SK-N-SH (cell line): Measurements from ENCODE around the gene JAKMIP1. TPM values are rescaled to one million over a fixed set of nuclear protein-coding genes. Genes with fewer than 3 reads are reported as not detected.
A peak's percentile ranks its signal among the peaks of the same experiment; 100 is the strongest.

Experiments
- CTCF ChIA-PET: fragments of 300-600, 350-600 bp; formaldehyde crosslinking; extraction: SDS; loops from one replicate; lab custom pipeline; 2021; lab: Yijun Ruan, JAX
- POLR2A ChIA-PET: fragments of 350-600 bp; sonication (Branson Sonifier 250); formaldehyde crosslinking; extraction: SDS; loops from one replicate; lab custom pipeline; 2020; ENCODE audit warnings: antibody characterized with exemption, inconsistent platforms; lab: Yijun Ruan, JAX
- DNase-seq: peaks from one replicate; pipeline ENCODE4 v3.0.0; 2012
- H2AFZ ChIP-seq: fragments of 200-600 bp; sonication (generic); 2 replicates; pipeline ENCODE4 v1.8.1; 2016; ENCODE audit warnings: antibody characterized with exemption, mild to moderate bottlenecking, low read depth
- H3F3A ChIP-seq: fragments of 200-600 bp; sonication (generic); replicated peaks from 2 replicates; pipeline ENCODE3; 2016; ENCODE audit warnings: antibody characterized with exemption, mild to moderate bottlenecking; ENCODE audit not compliant: insufficient read depth
- H3K27ac ChIP-seq, 2 experiments: fragments of 200-500 bp in 1 of 2; fragments of 200-600 bp in 1 of 2; sonication (Bioruptor generic) in 1 of 2; sonication (generic), shearing (Covaris generic) in 1 of 2; 2 replicates each; pipeline versions ENCODE4 v1.5.1 to v1.6.1; 2014 to 2016; ENCODE audit warnings: low read depth in 2 of 2, inconsistent platforms in 1 of 2, low read length in 1 of 2, mild to moderate bottlenecking in 1 of 2, mixed read lengths in 1 of 2
- H3K27me3 ChIP-seq: fragments of 200-600 bp; sonication (generic), shearing (Covaris generic); 2 replicates; pipeline ENCODE4 v1.6.1; 2016; ENCODE audit warnings: mixed run types; ENCODE audit not compliant: insufficient read depth
- H3K36me3 ChIP-seq, 2 experiments: fragments of 200-500 bp in 1 of 2; fragments of 200-600 bp in 1 of 2; sonication (Bioruptor generic) in 1 of 2; sonication (generic) in 1 of 2; replicated peaks in 1 of 2; 2 replicates each; pipeline versions ENCODE3 to v1.5.1; 2014 to 2016; ENCODE audit warnings: low read length in 1 of 2, mild to moderate bottlenecking in 1 of 2; ENCODE audit not compliant: insufficient read depth in 2 of 2, control insufficient read depth in 1 of 2
- H3K4me1 ChIP-seq, 2 experiments: fragments of 200-500 bp in 1 of 2; fragments of 200-600 bp in 1 of 2; sonication (Bioruptor generic) in 1 of 2; sonication (generic), shearing (Covaris generic) in 1 of 2; 2 replicates each; pipeline versions ENCODE4 v1.5.1 to v1.6.1; 2014 to 2016; ENCODE audit warnings: low read depth in 1 of 2, low read length in 1 of 2, mixed run types in 1 of 2; ENCODE audit not compliant: insufficient read depth in 2 of 2, control insufficient read depth in 1 of 2
- H3K4me2 ChIP-seq: fragments of 200-600 bp; sonication (generic), shearing (Covaris generic); 2 replicates; pipeline ENCODE4 v1.6.1; 2017; ENCODE audit warnings: mixed run types
- H3K4me3 ChIP-seq, 2 experiments: fragments of 200-500 bp in 1 of 2; fragments of 200-600 bp in 1 of 2; sonication (Bioruptor generic) in 1 of 2; sonication (generic), shearing (Covaris generic) in 1 of 2; 2 replicates each; pipeline versions ENCODE4 v1.5.1 to v1.8.1; 2014 to 2016; ENCODE audit warnings: low read depth in 2 of 2, inconsistent platforms in 1 of 2, low read length in 1 of 2, mild to moderate bottlenecking in 1 of 2, mixed read lengths in 1 of 2, moderate library complexity in 1 of 2
- H3K79me2 ChIP-seq: fragments of 200-600 bp; sonication (generic); 2 replicates; pipeline ENCODE4 v1.8.1; 2017; ENCODE audit warnings: mild to moderate bottlenecking; ENCODE audit not compliant: insufficient read depth
- H3K9ac ChIP-seq: fragments of 200-600 bp; sonication (generic); 2 replicates; pipeline ENCODE4 v1.6.1; 2017; ENCODE audit warnings: mixed run types
- H3K9me2 ChIP-seq: fragments of 200-600 bp; sonication (generic); 2 replicates; pipeline ENCODE4 v1.6.1; 2017; ENCODE audit warnings: mixed run types
- H3K9me3 ChIP-seq: fragments of 200-600 bp; sonication (generic); 2 replicates; pipeline ENCODE4 v1.6.1; 2017; ENCODE audit warnings: mixed run types, mild to moderate bottlenecking, moderate library complexity
- H4K20me1 ChIP-seq: fragments of 200-600 bp; sonication (generic); 2 replicates; pipeline ENCODE4 v1.6.1; 2017; ENCODE audit warnings: mild to moderate bottlenecking, mixed run types; ENCODE audit not compliant: insufficient read depth
- CHD2 ChIP-seq: fragments of 150-350 bp; IDR thresholded peaks from 2 replicates; pipeline ENCODE4 v1.6.1; 2018; ENCODE audit warnings: low read length; ENCODE audit not compliant: partially characterized antibody
- ELF1 ChIP-seq: IDR thresholded peaks from 2 replicates; pipeline ENCODE4 v1.4.0; 2012
- EP300 ChIP-seq, 2 experiments: IDR thresholded peaks; 2 replicates each; pipeline versions ENCODE4 v1.4.0 to v1.6.1; 2012; ENCODE audit warnings: borderline replicate concordance in 1 of 2, low read depth in 1 of 2, low read length in 1 of 2
- FOXJ3 ChIP-seq: sonication (generic); formaldehyde crosslinking; IDR thresholded peaks from 2 replicates; pipeline ENCODE4 v1.5.1; 2020; ENCODE audit warnings: mild to moderate bottlenecking, missing genetic modification reagents
- GABPA ChIP-seq: IDR thresholded peaks from 2 replicates; pipeline ENCODE4 v1.4.0; 2012; ENCODE audit warnings: low read depth, mild to moderate bottlenecking
- GATA2 ChIP-seq: sonication (generic); formaldehyde crosslinking; IDR thresholded peaks from 2 replicates; pipeline ENCODE4 v1.5.0; 2020; ENCODE audit warnings: mild to moderate bottlenecking, missing genetic modification reagents
- MEF2A ChIP-seq: IDR thresholded peaks from 2 replicates; pipeline ENCODE4 v1.4.0; 2012; ENCODE audit warnings: low read depth, borderline replicate concordance
- MXI1 ChIP-seq: IDR thresholded peaks from 2 replicates; pipeline ENCODE4 v1.6.1; 2012; ENCODE audit warnings: mild to moderate bottlenecking, low read depth, low read length, improper control_type of control experiment
- NFIC ChIP-seq: IDR thresholded peaks from 2 replicates; pipeline ENCODE4 v1.4.0; 2012; ENCODE audit warnings: borderline replicate concordance
- RAD21 ChIP-seq: IDR thresholded peaks from 2 replicates; pipeline ENCODE4 v1.6.1; 2012; ENCODE audit warnings: mild to moderate bottlenecking, low read length
- RFX5 ChIP-seq: IDR thresholded peaks from 2 replicates; pipeline ENCODE4 v1.6.1; 2012; ENCODE audit warnings: mild to moderate bottlenecking, improper control_type of control experiment, low read length
- SIN3A ChIP-seq: IDR thresholded peaks from 2 replicates; pipeline ENCODE4 v1.6.1; 2012; ENCODE audit warnings: low read depth, mild to moderate bottlenecking, low read length, moderate library complexity, borderline replicate concordance
- SMC3 ChIP-seq: IDR thresholded peaks from 2 replicates; pipeline ENCODE4 v1.6.1; 2012; ENCODE audit warnings: low read depth, low read length, improper control_type of control experiment
- TAF1 ChIP-seq: IDR thresholded peaks from 2 replicates; pipeline ENCODE4 v1.6.1; 2012; ENCODE audit warnings: low read depth, mild to moderate bottlenecking, low read length, moderate library complexity, borderline replicate concordance
- WGBS: methylation state at CpG from one replicate; pipeline ENCODE4 v1.1.6; 2017; ENCODE audit warnings: low lambda C conversion rate; 5-methylcytosine and 5-hydroxymethylcytosine counted together
- polyA plus RNA-seq, 3 experiments: library from polyadenylated mRNA; depleted of rRNA; stranded (reverse); fragments of >200 nt; gene quantifications; 2 replicates each; pipeline ENCODE4 v1.2.3, GENCODE V29; 2012
- TF ChIP-seq, protein P1 (sequence below): IDR thresholded peaks from 2 replicates; pipeline ENCODE4 v1.6.1; 2012; ENCODE audit warnings: mild to moderate bottlenecking, low read depth, low read length, moderate library complexity
- TF ChIP-seq, protein P2 (sequence below): fragments of 200-600 bp; sonication (generic); IDR thresholded peaks from 2 replicates; pipeline ENCODE4 v1.6.1; 2017; ENCODE audit warnings: antibody characterized with exemption, mild to moderate bottlenecking, moderate library complexity
- TF ChIP-seq, protein P3 (sequence below): IDR thresholded peaks from 2 replicates; pipeline ENCODE4 v1.4.0; 2012; ENCODE audit warnings: low read depth

The JAKMIP1 gene
- polyA plus RNA-seq, 1 of the 3 experiments (the other 2 are of a cell fraction) = 0.54 TPM

DNA sequence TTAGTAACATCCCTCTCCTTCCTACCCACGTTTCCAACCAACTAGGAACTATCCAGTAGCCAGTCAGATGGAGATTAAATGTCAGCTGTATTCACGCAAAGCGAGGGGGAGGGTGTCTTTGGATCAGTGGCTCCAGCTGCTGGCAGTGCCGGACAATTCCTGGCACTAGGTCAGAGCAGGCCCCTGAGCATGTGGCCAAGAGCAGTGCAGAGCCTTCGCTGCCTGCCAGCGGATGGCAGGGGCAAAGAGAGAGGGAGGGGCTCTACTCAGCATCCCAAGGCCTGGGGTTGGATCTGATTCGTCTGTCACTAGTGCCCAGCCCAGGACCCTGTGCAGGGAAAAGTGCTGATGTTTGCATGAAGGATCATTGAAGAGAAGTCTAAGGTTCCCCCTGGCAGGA, 28.7 kb upstream of the JAKMIP1 start:
- ChIA-PET CTCF (interaction anchor here (0.6 to 4.1 kb wide), 12 partner anchors 14 to 230 kb away, joined by 3 to 30 read pairs (median 4); partner anchors contain the start of gene C4orf50), POLR2A (interaction anchor here (1.3 kb wide), 1 partner anchor 30 kb away, joined by 3 read pairs; no protein-coding TSS in a partner anchor)
- 20% methylated on average over 6 of the region's 7 CpGs for WGBS
- H3F3A ChIP-seq = no peaks in the 10 kb centered on the region
- peak; percentile 87 for DNase-seq
- H3K36me3 ChIP-seq = no peaks in the 10 kb centered on the region
- no peaks in the 10 kb centered on the region for H3K9me2 ChIP-seq
- peak overlapping the region in 1 of 2 experiments; percentile 48; a peak in 1 of 4 replicates for H3K27ac ChIP-seq
- no peaks in the 10 kb centered on the region for H3K9me3 ChIP-seq
- no peaks in the 10 kb centered on the region for H3K79me2 ChIP-seq
- no peaks in the 10 kb centered on the region for H3K27me3 ChIP-seq
- peak; percentile 65 for TF ChIP-seq RAD21
- TF ChIP-seq CHD2 = peak; percentile 32
- TF ChIP-seq SIN3A = no peak
- TF ChIP-seq EP300 (IDR thresholded peaks at IDR 0.05; ENCODE audit: borderline replicate concordance in 1 of 2, low read depth in 1 of 2, low read length in 1 of 2) = peak in 1 of 2 experiments; percentile 34; a peak in 1 of 4 replicates
- TF ChIP-seq SMC3 = peak; percentile 39; the same call in 1 of the 2 replicates
- peak; percentile 85 for TF ChIP-seq MXI1
- no peak overlapping the region for H3K4me3 ChIP-seq
- H3K4me2 ChIP-seq = no peak overlapping the region
- no peak overlapping the region for H2AFZ ChIP-seq
- H4K20me1 ChIP-seq = no peaks in the 10 kb centered on the region
- H3K4me1 ChIP-seq = peaks cover 0 to 33% of the 10 kb centered on the region in 2 experiments; a peak in 2 of 4 replicates
- no peak overlapping the region for H3K9ac ChIP-seq

DNA sequence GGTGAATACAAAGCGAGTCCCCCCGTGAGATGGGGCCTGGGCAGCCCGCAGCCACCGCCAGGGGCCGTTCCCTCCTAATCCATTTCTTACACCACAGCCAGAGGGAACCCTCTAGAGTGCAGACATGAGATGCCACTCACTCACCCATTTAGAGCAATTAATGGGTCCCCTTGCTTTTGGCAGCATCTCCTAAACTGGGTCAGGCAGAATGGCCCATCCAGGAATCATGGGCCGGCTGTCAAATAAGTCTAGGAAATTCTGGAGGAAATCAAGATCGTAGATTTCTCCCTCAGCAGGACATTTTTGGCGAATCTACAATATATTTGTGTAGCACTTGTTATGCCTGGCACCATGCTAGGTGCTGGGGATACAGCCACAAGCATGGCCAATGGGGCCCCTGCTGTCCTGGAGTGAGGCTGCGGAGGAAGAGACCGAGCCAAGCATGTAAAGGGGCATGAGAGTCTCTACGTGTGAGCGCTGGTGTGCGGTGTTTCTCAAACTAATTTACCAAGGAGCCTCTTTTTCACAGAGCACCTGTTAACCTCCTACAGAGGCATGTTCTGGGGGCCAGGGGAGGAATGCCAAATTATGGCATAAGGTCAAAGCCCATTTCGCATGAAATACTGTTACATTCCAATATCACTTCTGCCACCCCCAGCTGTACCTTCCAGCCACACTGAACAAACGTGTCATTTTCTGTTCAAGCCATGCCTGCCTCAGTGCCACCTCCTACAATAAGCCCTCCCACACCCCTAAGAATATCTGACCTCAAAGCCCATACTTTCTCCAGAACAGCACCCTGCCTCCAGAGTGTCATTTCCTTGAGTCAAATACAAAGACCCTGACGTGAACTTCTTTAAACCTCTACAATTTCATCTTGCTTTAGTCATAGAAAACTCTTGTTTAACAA, 28.1 kb upstream of the JAKMIP1 start:
- TF ChIP-seq RAD21 (no peak), CHD2 (no peak), ELF1 (no peak), FOXJ3 (CRISPR knock-in tag) (no peak), NFIC (no peak), SIN3A (no peak), RFX5 (no peak), TAF1 (no peak), MEF2A (no peak), GABPA (no peak), GATA2 (CRISPR knock-in tag) (no peak), MXI1 (no peak)
- TF ChIP-seq, protein P1, sequence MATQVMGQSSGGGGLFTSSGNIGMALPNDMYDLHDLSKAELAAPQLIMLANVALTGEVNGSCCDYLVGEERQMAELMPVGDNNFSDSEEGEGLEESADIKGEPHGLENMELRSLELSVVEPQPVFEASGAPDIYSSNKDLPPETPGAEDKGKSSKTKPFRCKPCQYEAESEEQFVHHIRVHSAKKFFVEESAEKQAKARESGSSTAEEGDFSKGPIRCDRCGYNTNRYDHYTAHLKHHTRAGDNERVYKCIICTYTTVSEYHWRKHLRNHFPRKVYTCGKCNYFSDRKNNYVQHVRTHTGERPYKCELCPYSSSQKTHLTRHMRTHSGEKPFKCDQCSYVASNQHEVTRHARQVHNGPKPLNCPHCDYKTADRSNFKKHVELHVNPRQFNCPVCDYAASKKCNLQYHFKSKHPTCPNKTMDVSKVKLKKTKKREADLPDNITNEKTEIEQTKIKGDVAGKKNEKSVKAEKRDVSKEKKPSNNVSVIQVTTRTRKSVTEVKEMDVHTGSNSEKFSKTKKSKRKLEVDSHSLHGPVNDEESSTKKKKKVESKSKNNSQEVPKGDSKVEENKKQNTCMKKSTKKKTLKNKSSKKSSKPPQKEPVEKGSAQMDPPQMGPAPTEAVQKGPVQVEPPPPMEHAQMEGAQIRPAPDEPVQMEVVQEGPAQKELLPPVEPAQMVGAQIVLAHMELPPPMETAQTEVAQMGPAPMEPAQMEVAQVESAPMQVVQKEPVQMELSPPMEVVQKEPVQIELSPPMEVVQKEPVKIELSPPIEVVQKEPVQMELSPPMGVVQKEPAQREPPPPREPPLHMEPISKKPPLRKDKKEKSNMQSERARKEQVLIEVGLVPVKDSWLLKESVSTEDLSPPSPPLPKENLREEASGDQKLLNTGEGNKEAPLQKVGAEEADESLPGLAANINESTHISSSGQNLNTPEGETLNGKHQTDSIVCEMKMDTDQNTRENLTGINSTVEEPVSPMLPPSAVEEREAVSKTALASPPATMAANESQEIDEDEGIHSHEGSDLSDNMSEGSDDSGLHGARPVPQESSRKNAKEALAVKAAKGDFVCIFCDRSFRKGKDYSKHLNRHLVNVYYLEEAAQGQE = no peak
- TF ChIP-seq, protein P2, sequence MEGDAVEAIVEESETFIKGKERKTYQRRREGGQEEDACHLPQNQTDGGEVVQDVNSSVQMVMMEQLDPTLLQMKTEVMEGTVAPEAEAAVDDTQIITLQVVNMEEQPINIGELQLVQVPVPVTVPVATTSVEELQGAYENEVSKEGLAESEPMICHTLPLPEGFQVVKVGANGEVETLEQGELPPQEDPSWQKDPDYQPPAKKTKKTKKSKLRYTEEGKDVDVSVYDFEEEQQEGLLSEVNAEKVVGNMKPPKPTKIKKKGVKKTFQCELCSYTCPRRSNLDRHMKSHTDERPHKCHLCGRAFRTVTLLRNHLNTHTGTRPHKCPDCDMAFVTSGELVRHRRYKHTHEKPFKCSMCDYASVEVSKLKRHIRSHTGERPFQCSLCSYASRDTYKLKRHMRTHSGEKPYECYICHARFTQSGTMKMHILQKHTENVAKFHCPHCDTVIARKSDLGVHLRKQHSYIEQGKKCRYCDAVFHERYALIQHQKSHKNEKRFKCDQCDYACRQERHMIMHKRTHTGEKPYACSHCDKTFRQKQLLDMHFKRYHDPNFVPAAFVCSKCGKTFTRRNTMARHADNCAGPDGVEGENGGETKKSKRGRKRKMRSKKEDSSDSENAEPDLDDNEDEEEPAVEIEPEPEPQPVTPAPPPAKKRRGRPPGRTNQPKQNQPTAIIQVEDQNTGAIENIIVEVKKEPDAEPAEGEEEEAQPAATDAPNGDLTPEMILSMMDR = no peak
- TF ChIP-seq, protein P3, sequence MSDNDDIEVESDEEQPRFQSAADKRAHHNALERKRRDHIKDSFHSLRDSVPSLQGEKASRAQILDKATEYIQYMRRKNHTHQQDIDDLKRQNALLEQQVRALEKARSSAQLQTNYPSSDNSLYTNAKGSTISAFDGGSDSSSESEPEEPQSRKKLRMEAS = no peak
- TF ChIP-seq, all 33 proteins: peak for 0
- CTCF ChIA-PET = interaction anchor here (0.6 to 4.1 kb wide), 11 partner anchors 15 to 230 kb away, joined by 3 to 30 read pairs (median 4); partner anchors contain the start of gene C4orf50

More for the DNA sequence above, 28.1 kb upstream of the JAKMIP1 start:
- POLR2A ChIA-PET = interaction anchor here (1.3 kb wide), 1 partner anchor 29 kb away, joined by 3 read pairs; no protein-coding TSS in a partner anchor
- peak; percentile 15 for DNase-seq
- no peaks in the 10 kb centered on the region for H3K79me2 ChIP-seq
- H2AFZ ChIP-seq = no peak overlapping the region
- peaks cover 0 to 36% of the 10 kb centered on the region in 2 experiments; a peak in 2 of 4 replicates for H3K4me1 ChIP-seq
- no peaks in the 10 kb centered on the region for H3K27me3 ChIP-seq
- H3K9ac ChIP-seq = no peak overlapping the region
- WGBS = 55% methylated on average over 15 of the region's 16 CpGs
- no peaks in the 10 kb centered on the region for H3K9me2 ChIP-seq
- H4K20me1 ChIP-seq = no peaks in the 10 kb centered on the region
- H3K4me2 ChIP-seq = no peak overlapping the region
- H3F3A ChIP-seq = no peaks in the 10 kb centered on the region
- no peak overlapping the region for H3K4me3 ChIP-seq
- no peaks in the 10 kb centered on the region for H3K36me3 ChIP-seq
- H3K27ac ChIP-seq = peak overlapping the region in 1 of 2 experiments; percentile 48; a peak in 2 of 4 replicates
- H3K9me3 ChIP-seq = no peaks in the 10 kb centered on the region
